HG03342 (cell line): ENCODE measurements around the gene BEX4.
"Not testable (repeated sequence)": the region's sequence is repeated elsewhere in the genome, so short reads cannot be mapped to it uniquely, and the experiment has no call there.

ENCODE experiments used
- ATAC-seq: cut with Tn5 transposase; IDR thresholded peaks from one replicate; pipeline ENCODE4 v1.9.1; 2021; ENCODE audit warnings: mild to moderate bottlenecking, moderate library complexity; ENCODE audit not compliant: unreplicated experiment

Gene BEX4, protein sequence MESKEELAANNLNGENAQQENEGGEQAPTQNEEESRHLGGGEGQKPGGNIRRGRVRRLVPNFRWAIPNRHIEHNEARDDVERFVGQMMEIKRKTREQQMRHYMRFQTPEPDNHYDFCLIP

DNA sequence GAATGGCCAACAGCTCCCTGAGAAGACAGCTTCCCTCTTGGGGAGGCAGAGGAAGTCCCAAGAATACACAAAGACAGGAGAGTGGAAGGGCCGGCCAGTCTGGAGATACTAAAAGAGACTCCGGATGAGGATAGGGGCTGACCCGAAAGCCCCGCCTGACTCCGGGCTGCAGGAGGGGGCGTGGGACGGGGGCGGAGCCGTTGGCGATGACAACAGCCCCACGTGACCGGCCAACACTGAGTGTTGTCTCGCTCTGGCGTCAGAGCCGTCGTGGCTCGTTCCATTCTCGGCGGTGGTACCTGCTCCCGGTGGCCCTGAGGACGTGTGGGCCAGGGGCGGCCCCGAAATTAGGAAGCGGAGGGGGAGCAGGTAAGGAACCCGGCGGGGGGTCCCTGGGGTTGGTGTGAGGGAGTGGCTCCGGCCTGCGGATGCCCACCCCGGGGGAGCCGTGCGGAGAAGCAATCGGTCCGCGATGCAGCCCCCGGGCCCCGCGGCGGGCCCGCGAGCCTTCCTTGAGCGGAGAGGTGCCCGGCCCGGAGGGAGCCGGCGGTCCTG is at the start of gene BEX4:
Gene BEX4, plus strand, starts transcription at position 239 of the 555 bp plus-strand sequence. CDS start 1,046 bp downstream, outside the sequence.
- peak; percentile 92 for ATAC-seq

GRCh38 chrX:103170216-103170615 is 44.7 kb upstream of the BEX4 start:
- no peak for ATAC-seq

- ATAC-seq, result no peak
Observed at GRCh38 chrX:103171353-103171752, 43.6 kb upstream of the BEX4 start.

GRCh38 chrX:103175256-103175655 is 39.7 kb upstream of the BEX4 start:
- not testable (repeated sequence) for ATAC-seq

DNA sequence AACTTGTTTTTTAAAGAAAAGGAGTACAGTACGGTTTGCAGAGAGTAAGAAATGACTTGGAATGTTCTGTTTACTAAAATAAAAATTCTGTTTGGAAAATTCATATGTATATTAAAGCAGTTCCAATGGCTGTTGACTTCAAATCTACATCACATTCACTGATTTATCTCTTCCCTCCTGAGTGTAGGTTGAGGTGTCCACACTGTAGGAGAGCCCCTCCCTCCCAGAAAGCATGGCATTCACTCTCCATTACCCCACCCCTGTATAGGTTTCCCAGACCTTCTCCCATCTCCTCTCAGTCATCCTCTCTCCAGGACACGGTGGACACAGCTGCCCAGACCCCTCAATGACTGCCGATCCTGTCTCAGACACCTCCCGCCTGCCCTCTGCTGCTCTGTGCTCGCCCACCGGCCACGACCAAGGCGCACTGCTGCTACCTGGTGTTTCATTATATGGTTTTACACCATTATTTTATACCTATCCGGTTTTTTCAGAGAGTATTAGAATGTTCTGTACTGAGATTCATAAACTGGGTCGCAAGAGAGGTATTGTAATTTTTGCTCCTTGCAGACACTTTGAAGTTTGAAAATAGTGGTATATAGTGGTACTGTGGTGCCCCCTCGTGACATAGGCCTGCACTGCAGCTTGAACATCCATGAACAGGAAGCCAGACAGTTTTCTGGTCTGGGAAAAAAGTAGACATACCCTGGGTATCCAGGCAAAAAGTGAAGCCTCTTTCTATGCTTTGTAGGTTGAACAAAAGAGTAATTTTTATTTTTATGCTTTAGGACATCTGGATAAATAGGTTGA is 38.8 kb upstream of the BEX4 start:
- peak; percentile 87 for ATAC-seq

- no peak for ATAC-seq
Observed at GRCh38 chrX:103177556-103177955, 37.4 kb upstream of the BEX4 start.

DNA sequence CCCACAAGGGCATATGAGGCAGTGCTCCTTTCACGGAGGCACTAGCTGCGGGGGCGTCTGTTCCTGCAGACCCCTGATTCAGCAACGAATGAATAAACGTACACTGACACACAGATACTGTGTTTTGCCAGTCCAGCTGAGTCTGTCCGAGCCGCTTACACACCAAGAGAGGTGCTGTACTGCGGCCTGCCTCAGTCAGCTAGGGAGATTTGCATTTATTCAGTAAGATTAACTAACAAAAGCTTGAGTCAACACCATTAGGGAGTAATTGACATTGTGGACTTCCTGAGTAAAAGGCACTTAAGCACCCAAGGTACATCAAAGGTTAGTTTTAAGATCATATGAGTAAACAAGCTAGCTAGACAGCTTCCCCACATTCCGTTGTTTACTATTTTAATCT is 31.0 kb upstream of the BEX4 start:
- no peak for ATAC-seq

- ATAC-seq, result no peak
Observed at GRCh38 chrX:103187953-103188475, 26.9 kb upstream of the BEX4 start.

GRCh38 chrX:103197721-103198306 is 17.1 kb upstream of the BEX4 start:
- ATAC-seq, result no peak

DNA sequence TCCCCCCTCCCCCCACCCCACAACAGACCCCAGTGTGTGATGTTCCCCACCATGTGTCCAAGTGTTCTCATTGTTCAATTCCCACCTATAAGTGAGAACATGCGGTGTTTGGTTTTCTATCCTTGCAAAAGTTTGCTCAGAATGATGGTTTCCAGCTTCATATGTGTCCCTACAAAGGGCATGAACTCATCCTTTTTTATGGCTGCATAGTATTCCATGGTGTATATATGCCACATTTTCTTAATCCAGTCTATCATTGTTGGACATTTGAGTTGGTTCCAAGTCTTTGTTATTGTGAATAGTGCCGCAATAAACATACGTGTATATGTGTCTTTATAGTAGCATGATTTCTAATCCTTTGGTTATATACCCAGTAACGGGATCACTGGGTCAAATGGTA is 16.2 kb upstream of the BEX4 start:
- ATAC-seq, result not testable (repeated sequence)

GRCh38 chrX:103201041-103201440 is 13.9 kb upstream of the BEX4 start:
- no peak for ATAC-seq

GRCh38 chrX:103210056-103210455 is 4.9 kb upstream of the BEX4 start:
- ATAC-seq, result no peak

GRCh38 chrX:103211012-103211715 is 3.7 kb upstream of the BEX4 start:
- ATAC-seq, result peak; percentile 37

GRCh38 chrX:103212749-103213457 is 2.0 kb upstream of the BEX4 start:
- no peak for ATAC-seq

GRCh38 chrX:103215425-103215991 is 600 bp downstream of the BEX4 start:
- peak; percentile 24 for ATAC-seq

DNA sequence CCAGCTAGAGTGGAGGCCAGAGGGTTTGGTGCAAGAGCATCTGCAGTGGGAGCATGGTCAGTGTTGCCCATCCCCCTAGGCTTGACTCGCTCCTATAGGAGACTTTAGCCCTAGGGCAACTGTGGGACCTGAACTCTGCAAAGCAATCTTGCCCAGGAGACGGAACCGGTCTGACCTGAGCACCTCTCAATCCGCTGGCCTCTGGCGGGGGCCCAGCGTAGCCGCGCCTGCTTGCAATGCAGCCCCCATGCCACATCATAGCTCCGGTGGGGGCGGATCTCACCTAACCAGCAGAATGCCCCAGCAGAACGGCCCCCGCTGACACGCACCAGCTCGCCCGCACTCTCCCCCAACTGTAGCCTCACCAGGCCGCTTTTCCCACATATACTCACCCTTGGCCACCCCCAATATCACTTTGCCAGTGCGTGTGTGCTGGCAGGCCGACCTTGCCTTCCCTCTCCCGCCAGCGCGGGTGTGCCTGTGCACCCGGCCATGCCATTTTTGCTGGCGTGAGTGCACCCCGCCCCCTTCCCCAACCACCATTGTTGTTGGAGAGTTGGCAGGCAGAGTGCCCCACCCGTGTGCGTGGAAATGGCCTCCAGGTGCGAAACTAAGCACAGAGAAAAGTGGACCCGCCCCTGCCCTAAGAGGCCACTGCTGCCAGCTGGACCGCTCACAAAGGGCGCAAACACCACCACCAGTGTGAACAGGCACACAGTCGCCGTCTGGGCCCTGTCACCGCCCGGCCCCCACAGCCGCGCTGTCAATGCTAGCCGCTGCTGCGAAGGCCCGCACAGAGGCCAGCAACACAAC is 5.8 kb downstream of the BEX4 start:
- no peak for ATAC-seq

- ATAC-seq, result not testable (repeated sequence)
Observed at GRCh38 chrX:103225918-103226317, 11.0 kb downstream of the BEX4 start.

DNA sequence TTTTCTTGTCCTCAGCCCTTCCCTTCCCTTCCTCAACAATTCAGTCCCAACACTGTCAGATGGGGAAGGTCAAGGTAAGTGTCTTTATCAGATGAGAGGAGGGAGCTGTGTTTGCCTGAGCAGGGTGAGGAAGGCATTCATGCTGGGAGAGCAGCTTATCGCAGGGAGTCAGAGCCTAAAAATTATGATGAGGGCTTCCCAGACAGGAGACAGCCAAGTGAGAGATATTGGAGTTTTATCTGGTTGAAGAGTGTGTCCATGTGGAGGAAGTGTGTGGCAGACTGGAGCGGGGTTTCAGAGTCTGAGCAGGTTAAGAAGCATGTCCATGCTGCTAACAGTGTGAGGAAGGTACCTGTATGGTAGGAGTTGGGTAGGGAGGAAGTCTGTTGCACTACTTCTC is 18.4 kb downstream of the BEX4 start:
- ATAC-seq, result no peak

- no peak for ATAC-seq
Observed at GRCh38 chrX:103234869-103235268, 20.0 kb downstream of the BEX4 start.
